Stimulated activated CD4-positive, alpha-beta T cell treated with anti-CD3 and anti-CD28 coated beads, Interleukin-15, amount 100 ng/mL, for 24 hours (primary cell): ENCODE measurements around the gene GRAMD4.

Experiments
- DNase-seq: peaks from one replicate; pipeline ENCODE4 v3.0.0-alpha.2; 2020

Gene GRAMD4

DNA sequence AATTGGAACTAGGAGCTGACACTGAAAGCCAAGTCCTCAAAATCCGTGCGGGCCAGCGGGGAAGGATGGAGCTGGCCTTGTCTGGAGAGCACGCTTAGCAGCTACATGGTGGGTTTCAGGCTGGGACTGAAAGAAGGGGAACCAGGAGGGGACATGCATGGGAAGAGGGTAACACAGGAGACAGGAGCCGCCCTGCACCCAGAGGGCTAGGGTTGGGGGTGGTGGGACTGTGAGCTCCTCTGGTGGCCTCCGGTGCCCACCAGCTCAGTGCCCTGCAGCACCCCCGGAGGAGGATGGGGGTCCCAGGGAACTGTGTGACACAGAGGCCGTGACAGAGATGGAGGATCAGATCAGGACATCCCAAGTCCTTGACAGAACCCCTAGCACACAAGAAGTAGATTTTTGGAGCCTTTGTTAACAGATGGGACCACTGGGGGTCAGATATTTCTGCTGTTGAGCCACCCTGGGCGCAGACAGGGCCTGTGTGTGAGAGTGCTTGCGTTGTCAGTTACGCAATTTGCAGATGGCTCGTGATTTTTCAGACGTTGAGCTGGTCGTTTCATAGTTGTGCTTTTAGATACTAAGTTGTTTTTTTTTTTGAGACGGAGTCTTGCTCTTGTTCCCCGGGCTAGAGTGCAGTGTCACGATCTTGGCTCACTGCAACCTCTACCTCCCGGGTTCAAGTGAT is 21.3 kb upstream of the GRAMD4 start:
- DNase-seq: no peak

DNA sequence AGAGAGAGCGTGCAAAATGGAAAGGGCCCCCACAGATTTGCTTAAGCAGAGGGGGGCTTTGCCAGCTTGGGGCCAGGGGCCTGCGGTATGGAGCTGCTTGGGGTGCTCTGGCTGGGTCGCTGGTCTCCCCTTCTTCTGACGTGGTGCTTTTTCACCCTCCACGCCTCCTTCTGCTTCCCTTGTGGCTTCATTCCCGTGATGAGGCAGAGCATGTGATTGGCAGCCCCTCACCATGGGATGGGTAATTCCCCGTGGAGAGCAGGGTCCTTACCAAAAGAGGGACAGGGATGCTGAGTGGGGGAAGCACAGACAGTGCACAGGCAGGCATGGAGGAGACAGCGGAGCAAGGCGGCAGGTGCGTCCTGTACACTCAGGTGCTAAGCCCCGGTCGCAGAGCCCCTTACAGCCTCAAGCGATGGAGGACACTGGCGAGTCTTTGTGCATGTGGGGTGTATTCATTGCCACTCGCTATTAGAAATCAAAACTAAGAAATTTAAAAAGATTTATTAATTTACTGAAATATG is 19.9 kb upstream of the GRAMD4 start:
- DNase-seq: no peak

DNA sequence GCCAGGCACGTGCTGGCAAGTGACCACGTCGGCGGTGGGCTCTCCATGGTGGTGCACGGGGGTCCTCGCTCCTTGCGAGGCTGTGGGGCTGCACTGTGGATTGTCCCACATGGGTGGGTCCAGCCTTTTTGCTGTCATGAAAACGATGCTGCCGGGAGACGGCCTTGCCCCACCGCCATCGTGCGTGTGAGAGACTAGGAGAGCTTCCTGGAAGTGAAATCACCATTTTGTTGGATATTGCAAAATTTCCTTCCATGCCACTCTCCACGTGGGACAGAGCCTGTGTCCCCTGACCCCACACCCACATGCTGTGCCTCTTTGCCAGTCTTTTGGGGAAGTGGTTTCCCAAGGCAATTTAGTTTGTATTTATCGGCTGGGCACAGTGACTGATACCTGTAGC is 18.2 kb upstream of the GRAMD4 start:
- DNase-seq: no peak

DNA sequence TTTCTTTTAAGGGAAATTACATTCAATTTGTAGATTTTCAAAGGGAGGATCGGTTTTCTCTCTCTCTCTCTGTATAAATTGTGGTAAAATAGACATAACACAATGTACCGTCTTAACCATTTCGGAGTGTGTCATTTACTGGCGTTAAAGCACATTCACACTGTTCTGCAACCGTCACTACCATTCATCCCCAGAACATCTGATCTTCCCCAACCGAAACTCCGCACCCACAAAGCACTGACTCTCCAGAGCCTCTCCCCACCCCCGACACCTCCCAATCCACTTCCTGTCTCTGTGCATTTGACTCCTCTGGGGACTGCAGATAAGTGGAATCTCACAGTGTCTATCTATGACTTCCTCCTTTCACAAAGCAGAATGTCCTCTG is 15.9 kb upstream of the GRAMD4 start:
- peak; percentile 88 for DNase-seq

DNA sequence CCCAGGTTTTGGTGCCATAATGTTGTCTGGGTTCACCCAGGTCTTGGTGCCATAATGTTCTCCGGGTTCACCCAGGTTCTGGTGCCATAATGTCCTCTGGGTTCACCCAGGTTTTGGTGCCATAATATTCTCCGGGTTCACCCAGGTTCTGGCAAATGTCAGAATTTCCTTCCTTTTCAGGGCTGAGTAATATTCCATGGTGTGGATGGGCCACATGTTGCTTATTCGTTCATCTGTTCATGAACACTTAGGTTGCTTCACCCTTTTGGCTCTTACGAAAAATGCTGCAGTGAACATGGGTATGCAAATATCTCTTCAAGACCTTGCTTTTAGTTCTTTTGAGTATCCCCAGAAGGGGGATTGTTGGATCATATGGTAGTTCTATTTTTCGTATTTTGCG is 15.1 kb upstream of the GRAMD4 start:
- no peak for DNase-seq

DNA sequence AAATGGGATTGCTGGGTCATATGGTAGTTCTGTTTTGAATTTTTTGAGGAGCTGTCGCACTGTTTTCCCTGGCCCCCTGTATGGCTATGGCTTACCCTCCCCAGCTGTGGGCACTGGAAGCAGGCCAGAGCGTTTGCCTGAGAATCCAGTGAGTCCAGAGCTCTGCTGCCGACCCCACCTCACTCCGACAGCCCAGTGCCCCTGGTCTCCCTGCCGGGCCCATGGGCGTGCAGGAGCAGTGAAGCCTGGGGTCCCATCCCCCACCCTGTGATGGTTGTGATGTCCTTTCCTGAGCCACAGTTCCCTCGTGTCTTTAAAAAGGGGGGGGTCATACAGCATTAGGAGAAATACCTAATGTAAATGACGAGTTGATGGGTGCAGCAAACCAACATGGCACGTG is 13.3 kb upstream of the GRAMD4 start:
- no peak for DNase-seq

DNA sequence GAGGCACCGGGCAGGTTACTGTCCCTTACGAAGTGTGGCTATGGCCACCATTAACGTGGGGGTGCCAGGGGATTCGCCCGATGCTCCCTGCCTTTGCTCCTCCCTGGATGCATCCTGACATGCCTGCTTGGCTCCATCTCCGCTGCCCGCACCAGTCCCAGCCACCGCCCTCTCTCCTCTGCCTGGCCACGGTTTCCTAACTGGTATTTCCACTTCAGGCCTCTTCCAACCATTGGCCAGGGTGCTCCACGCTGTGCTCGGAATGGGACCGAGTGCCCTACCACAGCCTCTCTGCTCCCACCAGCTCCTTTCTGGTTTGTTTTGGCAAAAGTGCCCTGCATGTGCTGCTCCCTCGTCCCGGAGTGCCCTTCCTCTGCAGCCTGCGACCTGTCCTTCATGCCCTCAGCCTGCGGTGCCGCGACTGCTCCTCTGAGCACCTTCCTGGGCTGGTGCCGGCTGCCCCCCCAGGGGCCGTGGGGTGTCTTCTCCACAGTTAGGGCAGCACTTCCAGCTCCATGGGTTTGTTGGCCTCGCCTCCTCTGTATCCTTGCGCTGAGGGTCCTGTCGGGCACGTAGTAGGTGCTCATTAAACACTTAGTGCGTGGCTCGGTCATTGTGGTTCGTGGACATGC is 12.6 kb upstream of the GRAMD4 start:
- DNase-seq: no peak

DNA sequence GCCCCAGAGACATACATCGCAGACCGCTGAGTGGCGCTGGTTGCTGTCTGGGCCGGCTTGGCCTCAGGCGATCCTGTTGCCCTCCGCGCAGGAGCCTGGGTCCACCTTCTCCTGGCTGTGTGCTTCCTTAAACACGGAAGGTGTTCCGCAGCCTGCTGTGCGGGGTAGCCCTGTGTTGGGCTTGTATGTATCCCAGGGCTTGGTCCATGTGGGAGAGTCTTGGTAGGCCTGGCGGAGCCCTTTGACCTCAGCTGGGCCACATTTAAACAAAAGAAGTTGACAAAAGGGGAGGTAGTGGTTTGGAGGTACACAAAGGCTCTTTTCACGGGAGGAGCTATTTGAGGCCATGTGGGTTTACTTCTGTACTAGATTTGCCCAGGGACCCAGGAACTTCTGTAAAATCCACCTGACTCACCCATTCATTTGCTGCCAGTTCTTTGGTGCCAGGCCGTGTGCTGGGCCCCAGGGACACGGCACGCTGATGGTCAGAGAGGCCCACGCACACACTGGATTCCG is 11.0 kb upstream of the GRAMD4 start:
- DNase-seq: no peak

DNA sequence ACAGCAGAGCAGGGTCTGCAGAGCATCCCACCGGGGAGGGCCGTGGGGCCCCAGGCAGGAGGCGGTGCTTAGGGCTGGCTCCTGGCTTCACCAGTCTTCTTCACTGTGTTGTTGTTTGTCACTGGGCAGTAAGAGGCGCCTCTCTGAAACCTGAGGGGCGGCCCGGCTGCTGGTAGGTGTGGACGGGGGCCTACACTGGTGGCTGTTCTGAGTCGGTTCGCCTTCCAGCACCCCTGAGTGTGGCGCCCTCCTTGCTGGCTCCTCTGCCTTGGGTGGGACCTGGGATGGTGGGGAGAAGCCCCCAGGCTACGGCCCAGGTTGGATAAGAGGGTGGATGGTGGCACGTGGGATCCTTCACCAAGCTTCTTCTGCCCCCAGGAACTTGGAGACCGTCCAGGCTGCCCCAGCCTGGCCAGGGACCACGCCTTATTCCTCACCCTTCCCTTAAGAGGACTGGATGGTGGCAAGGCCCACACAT is 10.4 kb upstream of the GRAMD4 start:
- no peak for DNase-seq

DNA sequence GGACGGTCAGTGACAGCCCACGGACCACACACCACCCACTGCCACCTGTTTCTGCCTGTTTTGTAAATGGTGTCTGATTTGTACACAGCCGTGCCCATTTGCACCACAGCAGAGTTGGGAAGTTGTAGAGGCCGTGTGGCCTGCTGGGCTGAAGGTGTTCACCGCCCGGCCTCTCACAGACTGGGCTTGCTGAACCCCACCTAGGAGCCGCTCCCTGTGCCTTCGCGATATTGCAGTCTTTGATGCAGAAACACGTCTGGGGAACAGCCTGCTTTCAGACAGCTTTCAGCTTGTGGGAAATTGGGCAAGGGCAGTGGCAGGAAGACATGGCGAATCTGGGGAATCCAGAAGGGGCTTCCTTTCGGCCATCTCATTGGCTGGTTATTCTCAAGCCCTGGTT is 9.8 kb upstream of the GRAMD4 start:
- no peak for DNase-seq

DNA sequence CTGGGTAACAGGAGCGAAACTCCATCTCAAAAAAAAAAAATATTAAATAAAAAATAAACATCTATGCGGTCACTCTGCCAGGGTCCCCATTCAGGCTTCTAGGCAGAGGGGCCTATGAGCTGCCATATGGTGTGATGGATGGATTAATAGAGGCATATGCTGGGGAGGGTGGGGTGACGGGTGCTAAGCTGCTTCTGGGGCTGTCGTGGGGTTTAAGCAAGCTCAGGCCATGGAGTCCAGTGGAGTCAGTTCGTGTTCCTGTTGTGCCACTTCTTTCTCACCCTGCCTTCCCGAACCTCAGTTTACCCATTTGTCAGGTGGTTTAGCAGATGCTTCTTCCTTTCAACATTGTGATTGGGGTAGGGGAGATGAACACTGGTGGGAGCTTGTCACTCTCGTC is 9.0 kb upstream of the GRAMD4 start:
- DNase-seq: no peak

DNA sequence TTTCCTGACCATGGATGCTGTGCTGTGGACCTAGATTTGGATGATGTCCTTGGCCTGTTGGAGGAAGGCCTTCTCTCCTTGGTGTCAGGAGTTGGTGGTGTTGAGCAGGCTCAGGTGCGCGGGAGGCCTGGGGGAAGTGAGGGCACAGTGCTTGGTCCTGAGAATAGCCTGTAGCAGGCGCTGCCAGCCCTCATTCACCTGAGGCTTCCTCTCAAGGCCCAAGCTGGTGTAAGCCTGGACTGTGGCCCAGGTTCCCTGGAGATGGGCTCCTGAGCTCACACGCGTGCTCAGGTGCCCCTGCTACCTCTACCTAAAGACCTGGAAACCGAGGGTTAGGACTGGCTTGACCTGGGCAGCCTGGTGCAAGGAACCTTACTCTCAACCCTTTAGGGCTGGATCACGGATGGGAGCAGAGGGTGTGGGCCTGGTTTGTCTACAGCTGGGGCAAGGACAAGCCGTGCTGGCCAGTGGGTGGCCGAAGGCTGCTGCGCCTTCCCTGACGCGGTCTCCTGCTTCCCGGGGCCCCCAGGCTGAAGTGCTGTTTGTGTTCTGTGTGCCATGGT is 7.8 kb upstream of the GRAMD4 start:
- DNase-seq: no peak

DNA sequence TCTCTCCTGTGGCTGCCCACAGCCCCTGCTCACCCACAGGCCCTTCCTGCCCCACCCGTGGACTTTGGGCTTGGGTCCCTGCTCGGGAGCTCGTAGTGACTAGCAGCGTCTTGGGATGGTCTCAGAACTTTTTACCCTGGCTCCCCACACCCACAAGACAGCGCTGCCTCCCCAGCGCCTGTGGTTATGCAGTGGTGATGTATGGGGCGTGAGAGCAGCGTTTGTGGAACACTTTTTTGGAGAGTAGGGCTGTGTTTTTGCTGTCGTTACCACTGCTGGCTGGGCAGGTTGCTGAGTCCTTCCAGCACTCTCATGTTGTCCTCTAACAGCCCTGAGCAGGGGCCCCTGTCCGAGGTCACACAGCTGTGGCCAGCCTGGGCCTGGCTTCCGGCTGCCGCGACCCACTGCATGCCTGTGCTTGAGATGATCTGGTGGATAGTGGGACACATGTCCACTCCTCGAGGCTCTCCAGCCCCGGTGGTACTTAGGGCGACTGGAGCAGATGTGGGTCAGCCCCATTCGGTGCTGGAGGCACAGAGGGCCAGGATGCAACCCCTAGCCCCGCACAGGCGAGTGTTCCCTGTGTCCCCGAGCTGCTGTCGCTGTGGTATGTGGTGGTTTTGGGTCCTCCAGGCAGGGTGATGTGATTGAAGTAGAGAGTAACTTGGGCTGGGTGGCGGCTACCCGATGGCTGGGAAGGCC is 7.1 kb upstream of the GRAMD4 start:
- DNase-seq: peak; percentile 57

DNA sequence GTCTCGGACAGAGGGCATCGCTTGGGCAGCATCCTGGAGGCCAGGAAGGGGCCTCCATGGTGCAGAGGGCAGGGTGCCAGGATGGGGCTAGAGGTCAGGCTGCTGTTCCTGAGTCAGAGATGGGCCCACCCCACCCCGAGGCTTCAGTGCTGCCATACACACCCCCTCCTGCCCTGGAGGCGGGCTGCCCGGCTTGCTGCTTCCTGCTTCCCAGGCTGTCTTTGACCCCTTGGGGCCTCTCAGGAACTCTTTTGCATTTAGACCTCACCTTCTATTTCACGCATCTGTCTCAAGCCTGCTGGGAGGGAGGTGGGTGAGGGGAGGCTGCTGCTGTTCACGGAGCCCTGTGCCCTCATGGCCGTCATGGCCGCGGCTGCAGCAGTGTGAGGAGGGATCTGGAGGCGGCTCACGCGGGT is 6.6 kb upstream of the GRAMD4 start:
- peak; percentile 38 for DNase-seq

DNA sequence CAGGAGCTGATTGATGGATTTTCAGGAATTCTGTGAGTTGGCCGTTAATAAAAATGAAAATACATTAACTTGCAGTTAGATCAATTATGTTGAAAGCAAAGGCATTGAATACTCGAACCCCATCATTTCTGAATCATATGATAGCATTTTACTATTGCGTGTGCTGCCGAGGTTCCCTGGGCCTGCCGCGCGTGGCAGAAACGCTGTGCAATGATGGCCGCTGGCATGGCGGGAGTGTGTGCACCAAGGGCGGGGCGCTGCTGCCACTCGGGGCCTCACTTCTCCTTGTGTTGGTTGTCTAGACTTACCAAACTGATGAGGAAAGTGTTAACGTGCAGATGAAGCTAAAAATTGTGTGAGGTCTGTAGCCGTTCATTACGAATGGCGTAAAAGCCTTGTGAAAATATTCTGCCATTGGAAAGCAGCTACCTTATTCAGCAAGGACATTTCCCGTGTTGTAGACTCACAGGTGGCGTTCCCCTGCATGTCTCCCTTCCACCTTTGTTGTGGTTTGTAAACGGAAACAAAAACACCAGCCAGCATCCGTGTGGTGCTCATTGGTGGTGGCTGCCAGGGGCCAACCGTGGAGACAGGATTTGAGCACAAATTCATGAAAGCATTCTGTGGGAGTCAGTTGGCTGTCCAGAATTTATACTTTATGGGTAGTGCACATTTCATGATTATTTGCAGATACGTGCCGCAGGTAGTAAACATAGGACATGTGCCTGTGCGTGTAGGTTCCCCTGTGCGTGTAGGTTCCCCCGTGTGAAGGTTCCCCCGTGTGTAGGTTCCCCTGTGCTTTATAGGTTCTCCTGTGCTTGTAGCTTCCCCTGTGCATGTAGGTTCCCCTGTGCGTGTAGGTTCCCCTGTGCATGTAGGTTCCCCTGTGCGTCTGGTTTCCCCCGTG is 5.9 kb upstream of the GRAMD4 start:
- DNase-seq: peak; percentile 74

DNA sequence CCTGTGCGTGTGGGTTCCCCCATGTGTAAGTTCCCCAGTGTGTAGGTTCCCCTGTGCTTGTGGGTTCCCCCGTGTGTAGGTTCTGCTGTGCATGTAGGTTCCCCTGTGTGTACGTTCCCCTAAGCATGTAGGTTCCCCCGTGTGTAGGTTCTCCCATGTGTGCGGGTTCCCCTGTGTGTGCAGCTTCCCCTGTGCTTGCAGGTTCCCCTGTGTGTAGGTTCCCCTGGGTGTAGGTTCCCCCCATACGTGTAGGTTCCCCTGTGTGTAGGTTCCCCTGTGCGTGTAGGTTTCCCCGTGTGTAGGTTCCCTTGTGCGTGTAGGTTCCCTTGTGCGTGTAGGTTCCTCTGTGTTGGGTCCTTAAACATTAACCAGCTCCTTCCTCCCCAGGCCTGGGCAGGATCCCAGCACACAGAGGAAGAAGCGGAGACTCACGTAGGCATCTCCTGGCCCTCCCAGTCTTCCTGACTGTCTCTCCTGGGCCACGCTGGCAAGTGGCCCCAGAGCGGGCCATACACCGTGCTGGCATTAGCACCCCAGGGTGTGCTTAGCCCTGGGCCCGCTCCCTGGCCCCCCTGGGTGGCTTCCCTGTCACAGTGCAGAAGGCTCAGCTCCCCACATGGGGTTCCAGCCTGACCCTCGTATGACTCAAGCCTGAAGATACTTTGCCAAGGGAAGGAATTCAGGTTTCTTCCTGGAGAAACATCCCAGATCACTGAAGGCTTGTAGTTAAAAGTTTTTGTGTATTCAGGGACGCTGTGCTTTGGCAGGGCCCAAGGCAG is 2.8 kb upstream of the GRAMD4 start:
- DNase-seq: no peak

DNA sequence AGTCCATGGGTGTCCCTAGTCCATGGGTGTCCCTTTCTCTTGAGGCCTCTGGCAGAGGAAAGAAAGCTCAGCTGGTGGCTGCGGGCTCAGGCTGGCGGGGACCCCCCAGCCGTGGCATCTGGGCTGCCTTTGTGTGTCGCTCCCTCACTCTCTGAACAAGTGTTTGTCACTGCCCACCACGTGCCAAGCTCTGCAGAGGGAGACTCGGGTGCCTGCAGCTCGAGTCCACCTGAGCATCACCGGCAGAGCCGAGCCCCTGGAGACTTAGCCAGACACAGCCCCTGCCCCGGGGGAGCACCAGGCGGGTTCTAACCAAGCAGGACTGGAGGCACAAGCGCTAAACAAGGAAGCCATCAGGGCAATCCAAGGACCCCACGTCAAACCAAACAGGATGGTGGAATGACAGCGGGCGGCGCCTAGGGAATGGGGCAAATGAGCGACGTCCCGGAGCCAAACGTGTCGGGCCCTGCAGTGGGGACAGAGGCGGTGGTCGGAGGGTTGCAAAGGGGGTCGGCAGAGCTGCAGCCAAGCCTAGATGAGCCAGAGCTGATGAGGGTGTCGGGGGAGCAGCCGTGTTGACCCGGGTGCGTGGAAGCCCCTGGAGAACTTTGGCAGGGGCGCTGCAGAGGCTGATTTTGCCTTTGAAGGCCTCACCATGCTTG is 2.1 kb upstream of the GRAMD4 start:
- DNase-seq: no peak

DNA sequence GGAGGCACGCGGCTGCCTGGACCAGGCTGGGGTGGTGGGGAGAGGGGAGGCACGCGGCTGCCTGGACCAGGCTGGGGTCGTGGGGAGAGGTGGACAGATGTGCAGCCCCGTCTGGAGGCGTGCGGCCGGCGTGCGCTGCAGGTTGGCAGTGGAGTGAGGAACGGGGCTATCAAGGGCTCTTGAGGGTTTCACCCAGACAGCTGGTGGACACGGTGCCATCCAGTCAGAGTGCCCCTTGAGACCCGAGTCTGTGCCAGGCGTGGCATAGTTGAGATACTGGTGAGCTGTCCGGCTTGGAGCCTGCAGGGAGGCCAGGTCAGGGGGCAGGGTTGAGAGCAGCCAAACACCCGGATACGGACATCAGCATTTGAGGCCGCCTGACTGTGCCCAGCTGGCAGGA is 1.5 kb upstream of the GRAMD4 start:
- no peak for DNase-seq

DNA sequence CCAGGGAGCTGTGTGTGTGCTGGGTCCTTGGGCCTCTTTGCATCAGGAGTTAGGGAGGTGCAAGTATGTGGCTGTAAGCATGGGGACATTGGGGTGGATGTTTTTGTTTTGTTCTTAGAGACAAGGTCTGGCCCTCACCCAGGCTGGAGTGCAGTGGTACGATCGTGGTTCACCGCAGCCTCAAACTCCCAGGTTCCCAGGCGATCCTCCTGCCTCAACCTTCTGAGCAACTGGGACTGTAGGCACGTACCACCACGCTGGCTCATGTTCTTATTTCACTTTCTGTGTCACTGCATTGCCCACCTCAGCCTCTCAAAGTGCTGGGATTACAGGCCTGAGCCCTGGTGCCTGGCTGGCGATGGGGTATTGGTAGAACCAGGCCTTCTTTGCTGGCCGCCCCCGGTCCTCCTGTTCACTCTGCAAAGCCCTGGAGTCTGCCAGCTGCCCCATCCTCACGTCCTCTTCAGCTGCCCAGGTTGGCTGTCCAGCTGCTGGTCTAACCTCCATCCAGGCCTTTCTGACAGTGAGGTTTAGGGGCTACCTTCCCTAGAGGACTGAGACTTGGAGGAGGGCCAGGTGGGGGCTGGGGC is 851 bp upstream of the GRAMD4 start:
- DNase-seq: no peak

DNA sequence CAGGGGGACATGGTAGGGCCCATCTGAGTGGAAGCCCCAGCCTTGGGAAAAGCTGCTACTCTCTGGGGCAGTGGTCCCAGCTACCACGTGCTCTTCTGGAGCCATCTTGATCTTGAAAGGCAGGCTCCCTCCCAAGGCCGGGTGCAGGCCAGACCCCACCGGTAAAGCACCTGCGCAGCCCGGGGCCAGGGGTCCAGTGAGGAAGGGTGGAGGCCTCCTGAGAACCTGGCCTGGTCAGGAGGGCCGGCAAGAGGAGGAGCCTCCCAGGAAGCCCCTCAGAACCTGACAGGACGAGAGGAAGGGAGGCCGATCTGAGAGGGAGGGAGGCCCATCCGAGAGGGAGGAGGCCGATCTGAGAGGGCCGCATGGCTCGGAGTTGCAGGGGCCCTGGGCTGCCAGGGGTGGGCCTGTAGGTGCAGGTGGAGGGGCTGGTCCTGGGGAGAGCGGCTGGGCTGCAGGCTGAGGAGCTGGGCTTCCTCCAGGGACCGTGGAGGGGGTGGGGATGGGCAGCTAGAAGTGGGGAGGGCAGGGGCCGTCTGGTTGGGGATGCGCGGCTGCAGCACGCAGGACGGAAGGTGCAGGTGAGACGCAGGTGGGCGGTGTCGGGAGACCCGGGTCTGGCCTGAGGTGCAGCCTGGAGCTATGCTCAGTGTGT is 529 bp downstream of the GRAMD4 start:
- no peak for DNase-seq
